ENCODE results near the gene CCDC40.
A peak's percentile ranks its signal among the peaks of the same experiment; 100 is the strongest.

The CCDC40 gene

GRCh38 chr17:79995696-79996095 lies 40.7 kb upstream of the CCDC40 start:
- H3K4me3 ChIP-seq, result no peak overlapping the region
- H3K36me3 ChIP-seq, result no peaks in the 10 kb centered on the region
- H3K4me2 ChIP-seq, result peak overlapping the region in 10 of 11 experiments; percentile 81 to 99 (median 92); a peak in 18 of 22 replicates

GRCh38 chr17:79996291-79996690 lies 40.2 kb upstream of the CCDC40 start:
- H3K27ac ChIP-seq, result peak overlapping the region; percentile 59 to 98 (median 93); a peak in 21 of 22 replicates
- H3K27me3 ChIP-seq, result peaks cover 0 to 6% (median 0%) of the 10 kb centered on the region in 11 experiments; a peak in 1 of 22 replicates
- H3K9ac ChIP-seq, result peak overlapping the region in 9 of 11 experiments; percentile 70 to 88 (median 78); a peak in 17 of 22 replicates
- no peaks in the 10 kb centered on the region for H3K9me3 ChIP-seq (replicated peaks in 1 of 11)
- peak overlapping the region in 1 of 10 experiments; percentile 48; a peak in 1 of 20 replicates for H3K4me3 ChIP-seq
- peak overlapping the region; percentile 81 to 99 (median 90); a peak in 21 of 22 replicates for H3K4me2 ChIP-seq
- peaks cover 60 to 85% (median 77%) of the 10 kb centered on the region in 10 experiments for H3K4me1 ChIP-seq
- no peaks in the 10 kb centered on the region; a peak in 1 of 22 replicates for H3K36me3 ChIP-seq
- H4K20me1 ChIP-seq, result no peaks in the 10 kb centered on the region; a peak in 1 of 22 replicates
- TF ChIP-seq Cebpa-rat (IDR thresholded peaks at IDR 0.05), result no peak

More at GRCh38 chr17:79995696-79996095, 40.7 kb upstream of the CCDC40 start:
- Histone ChIP-seq H4K20me1 (no peaks in the 10 kb centered on the region; a peak in 2 of 22 replicates), H3K9me3 (replicated peaks in 1 of 11) (no peaks in the 10 kb centered on the region), H3K27ac (peak overlapping the region in 9 of 11 experiments; percentile 85 to 98 (median 94); a peak in 15 of 22 replicates), H3K9ac (peak overlapping the region in 4 of 11 experiments; percentile 43 to 85 (median 80); a peak in 7 of 22 replicates), H3K27me3 (peaks cover 0 to 7% (median 0%) of the 10 kb centered on the region in 11 experiments; a peak in 1 of 22 replicates), H3K4me1 (peaks cover 60 to 91% (median 83%) of the 10 kb centered on the region in 10 experiments)
- no peak for TF ChIP-seq Cebpa-rat (IDR thresholded peaks at IDR 0.05)

GRCh38 chr17:79997011-79997660 lies 39.3 kb upstream of the CCDC40 start:
- TF ChIP-seq Cebpa-rat (IDR thresholded peaks at IDR 0.05), result peak in 8 of 11 experiments; percentile 18 to 94 (median 68); a peak in 11 of 22 replicates
- Histone ChIP-seq H3K4me3 (peak overlapping the region in 8 of 10 experiments; percentile 9 to 59 (median 16); a peak in 8 of 20 replicates), H4K20me1 (no peaks in the 10 kb centered on the region; a peak in 1 of 22 replicates), H3K4me2 (peak overlapping the region; percentile 81 to 99 (median 90)), H3K9ac (peak overlapping the region; percentile 58 to 88 (median 78)), H3K27me3 (peaks cover 0 to 4% (median 0%) of the 10 kb centered on the region in 11 experiments; a peak in 1 of 22 replicates), H3K27ac (peak overlapping the region; percentile 59 to 98 (median 93); a peak in 21 of 22 replicates), H3K4me1 (peaks cover 56 to 79% (median 71%) of the 10 kb centered on the region in 10 experiments), H3K36me3 (no peaks in the 10 kb centered on the region; a peak in 1 of 22 replicates), H3K9me3 (replicated peaks in 1 of 11) (no peaks in the 10 kb centered on the region)

GRCh38 chr17:80000136-80000535 lies 36.3 kb upstream of the CCDC40 start:
- H3K4me3 ChIP-seq, result no peak overlapping the region
- no peak for TF ChIP-seq Cebpa-rat (IDR thresholded peaks at IDR 0.05)

DNA sequence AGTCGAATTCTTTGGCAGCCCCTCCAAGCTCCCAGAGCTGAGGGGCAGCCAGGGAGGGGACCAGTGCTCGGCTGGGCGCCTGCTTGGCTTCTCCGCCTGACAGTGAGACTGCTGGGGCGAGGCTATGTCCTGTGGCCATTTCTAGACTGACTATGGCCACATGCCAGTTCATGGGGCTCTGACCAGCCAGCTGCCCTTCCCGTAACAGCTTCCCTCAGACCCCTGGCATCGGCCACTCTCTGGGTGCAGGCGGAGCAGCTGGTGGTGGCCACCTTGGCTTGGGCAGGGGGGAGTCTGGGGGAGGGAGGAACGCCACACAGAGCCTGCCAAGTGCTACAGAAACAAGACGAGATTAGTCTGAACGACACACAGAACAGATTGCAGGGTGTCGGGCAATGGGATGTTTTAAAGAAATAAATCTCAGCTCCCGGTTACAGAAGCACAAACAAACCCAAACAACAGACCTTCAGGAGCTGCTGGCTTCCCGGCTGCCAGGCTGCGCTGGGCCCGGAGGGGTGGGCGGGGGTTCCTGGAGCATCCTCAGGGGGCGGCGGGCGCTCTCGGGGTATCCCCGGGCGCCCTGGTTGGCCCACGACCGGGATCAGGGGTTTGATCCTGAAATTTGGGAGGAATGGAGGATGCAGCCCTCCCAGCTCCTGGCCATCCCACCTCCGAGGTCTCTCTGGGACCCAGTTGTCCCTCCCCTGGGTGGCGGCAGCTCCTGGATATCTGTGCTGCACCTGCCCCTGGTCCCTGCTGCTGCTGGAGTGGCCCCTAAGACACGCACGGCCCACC lies 35.3 kb upstream of the CCDC40 start:
- Histone ChIP-seq H3K27ac (peak overlapping the region in 5 of 11 experiments; percentile 24 to 97 (median 93); a peak in 9 of 22 replicates), H3K4me1 (peaks cover 21 to 59% (median 52%) of the 10 kb centered on the region in 10 experiments), H3K9me3 (replicated peaks in 1 of 11) (no peaks in the 10 kb centered on the region), H3K27me3 (no peaks in the 10 kb centered on the region), H3K4me2 (no peak overlapping the region), H3K9ac (no peak overlapping the region), H3K4me3 (no peak overlapping the region), H3K36me3 (no peaks in the 10 kb centered on the region; a peak in 2 of 22 replicates), H4K20me1 (peaks cover 0 to 3% (median 0%) of the 10 kb centered on the region in 11 experiments; a peak in 1 of 22 replicates)
- no peak for TF ChIP-seq Cebpa-rat (IDR thresholded peaks at IDR 0.05)

More at GRCh38 chr17:80000136-80000535, 36.3 kb upstream of the CCDC40 start:
- Histone ChIP-seq H3K27me3 (no peaks in the 10 kb centered on the region), H3K9me3 (replicated peaks in 1 of 11) (no peaks in the 10 kb centered on the region), H3K27ac (peak overlapping the region in 7 of 11 experiments; percentile 13 to 97 (median 69); a peak in 11 of 22 replicates), H3K4me1 (peaks cover 27 to 59% (median 53%) of the 10 kb centered on the region in 10 experiments), H3K9ac (peak overlapping the region in 3 of 11 experiments; percentile 1 to 31 (median 25); a peak in 2 of 22 replicates), H3K36me3 (no peaks in the 10 kb centered on the region; a peak in 2 of 22 replicates), H3K4me2 (peak overlapping the region in 1 of 11 experiments; percentile 15; a peak in 1 of 22 replicates), H4K20me1 (no peaks in the 10 kb centered on the region)

DNA sequence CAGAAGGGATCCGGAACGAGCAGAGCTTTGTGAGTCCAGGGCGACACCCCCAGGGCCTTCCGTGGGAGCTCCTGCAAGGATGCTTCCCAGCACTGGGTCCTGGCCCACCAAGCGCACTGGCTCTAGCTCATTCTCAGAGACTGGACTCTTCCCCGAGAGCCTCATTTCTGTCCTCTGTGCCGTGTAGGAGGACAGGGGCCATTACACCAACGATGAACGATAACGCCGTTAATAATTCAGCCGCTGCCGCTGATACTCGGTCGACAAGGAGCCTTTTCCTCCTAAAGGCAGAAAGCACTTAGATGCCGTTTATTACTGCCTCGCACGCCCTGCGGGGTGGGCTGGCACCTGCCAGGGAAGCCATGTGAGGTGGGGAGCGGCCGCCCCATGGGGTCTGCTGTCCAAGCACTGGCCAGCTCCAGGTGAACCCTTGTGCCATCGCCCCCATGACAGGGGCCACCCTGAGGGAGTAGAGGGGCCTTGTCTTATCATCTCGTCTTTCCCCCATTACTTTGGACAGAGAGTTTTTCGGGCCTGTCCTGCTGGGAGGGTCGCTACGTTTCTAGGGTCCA lies 34.3 kb upstream of the CCDC40 start:
- no peak overlapping the region for H3K4me3 ChIP-seq
- peaks cover 0 to 7% (median 0%) of the 10 kb centered on the region in 11 experiments; a peak in 3 of 22 replicates for H4K20me1 ChIP-seq
- H3K9ac ChIP-seq, result no peak overlapping the region
- no peak overlapping the region for H3K4me2 ChIP-seq
- H3K4me1 ChIP-seq, result peaks cover 11 to 51% (median 44%) of the 10 kb centered on the region in 10 experiments
- TF ChIP-seq Cebpa-rat (IDR thresholded peaks at IDR 0.05), result no peak
- H3K36me3 ChIP-seq, result no peaks in the 10 kb centered on the region; a peak in 2 of 22 replicates
- no peaks in the 10 kb centered on the region for H3K27me3 ChIP-seq
- H3K9me3 ChIP-seq (replicated peaks in 1 of 11), result no peaks in the 10 kb centered on the region
- H3K27ac ChIP-seq, result 0 out of 22 replicates have a peak overlapping the region, but pooled peaks of 1 of the 11 experiments have one; percentile 10

DNA sequence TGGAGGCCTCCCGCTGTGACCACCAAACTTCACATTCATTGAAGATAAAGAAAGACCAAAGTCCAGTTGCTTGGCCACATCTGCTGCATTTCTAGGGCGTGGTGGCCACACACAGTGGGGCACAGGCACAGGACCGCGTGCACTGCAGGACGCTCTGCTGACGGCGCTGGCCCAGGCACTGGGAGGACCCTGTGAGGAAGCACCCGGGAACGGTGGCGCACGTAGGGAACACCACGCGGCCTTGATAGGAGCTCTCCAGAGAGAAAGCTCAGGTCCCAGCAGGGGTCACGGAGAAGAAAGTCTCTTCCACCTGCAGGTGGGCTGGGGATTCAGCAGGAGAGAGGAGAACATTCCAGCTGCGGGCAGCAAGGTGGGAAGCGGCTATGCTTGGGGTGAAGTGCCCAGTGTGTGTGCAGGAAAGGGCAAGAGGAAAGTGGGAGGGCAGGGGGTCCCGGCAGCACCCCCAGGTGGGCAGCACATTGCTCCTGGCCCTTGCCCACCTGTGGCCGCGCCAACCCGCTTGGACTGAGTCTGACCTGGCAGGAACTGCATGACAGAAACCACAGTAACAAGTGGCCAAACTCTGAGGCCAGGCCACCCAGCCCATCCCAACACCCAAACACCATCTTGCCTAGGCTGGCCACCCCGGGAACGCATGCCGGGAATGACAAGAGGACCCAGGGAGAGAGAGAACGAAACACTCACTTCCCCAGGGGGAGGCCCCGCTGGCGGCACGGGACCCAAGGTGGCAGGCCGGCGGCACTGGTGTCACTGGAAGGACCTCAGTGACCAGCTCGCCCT lies 33.6 kb upstream of the CCDC40 start:
- Histone ChIP-seq H3K27me3 (no peaks in the 10 kb centered on the region), H3K4me1 (peaks cover 4 to 44% (median 37%) of the 10 kb centered on the region in 10 experiments), H3K4me3 (no peak overlapping the region), H3K9ac (no peak overlapping the region), H3K9me3 (replicated peaks in 1 of 11) (no peaks in the 10 kb centered on the region), H3K36me3 (no peaks in the 10 kb centered on the region; a peak in 2 of 22 replicates), H3K4me2 (no peak overlapping the region), H4K20me1 (peaks cover 0 to 10% (median 0%) of the 10 kb centered on the region in 11 experiments; a peak in 5 of 22 replicates), H3K27ac (peak overlapping the region in 1 of 11 experiments; percentile 34; a peak in 2 of 22 replicates)
- TF ChIP-seq Cebpa-rat (IDR thresholded peaks at IDR 0.05), result no peak

Measured in BLaER1 treated with 17β-estradiol and CSF1 and Interleukin-3, amounts not matched to agents 10 nM and 100 nM (cell line).